Brain microvascular endothelial cell (primary cell): Measurements from ENCODE around the gene ZNF646.

Experiments
- DNase-seq: peaks from one replicate; pipeline ENCODE4 v3.0.0-alpha.2; 2020
- H3K27ac ChIP-seq: fragments of 250-450 bp; sonication (Bioruptor Pico); 2 replicates; pipeline ENCODE4 v1.5.1; 2020; ENCODE audit warnings: mild to moderate bottlenecking, moderate library complexity
- H3K27me3 ChIP-seq: fragments of 250-450 bp; sonication (Bioruptor Pico); replicated peaks from 2 replicates; pipeline ENCODE4 v1.5.1; 2020; ENCODE audit warnings: mild to moderate bottlenecking
- H3K36me3 ChIP-seq: fragments of 250-450 bp; sonication (Bioruptor Pico); replicated peaks from 2 replicates; pipeline ENCODE4 v1.5.1; 2020; ENCODE audit warnings: mild to moderate bottlenecking
- H3K4me3 ChIP-seq: 2 replicates; pipeline ENCODE4 v1.5.1; 2011; ENCODE audit warnings: low read depth, mild to moderate bottlenecking, control low read depth, low read length, moderate library complexity
- CTCF ChIP-seq: IDR thresholded peaks from 2 replicates; pipeline ENCODE4 v1.5.1; 2011; ENCODE audit warnings: low read depth, mild to moderate bottlenecking, moderate library complexity, low read length, control low read depth, inconsistent platforms; ENCODE audit errors: missing control alignments
- in situ Hi-C: cut with HindIII; loops from 2 replicates; pipeline ENCODE4 v1.10.0; 2017; ENCODE audit warnings: low sequenced_read_pairs, low pct_ligation_motif_present

Gene ZNF646

GRCh38 chr16:31087481-31087880 lies 13.3 kb downstream of the ZNF646 start:
- Histone ChIP-seq H3K36me3 (peaks cover 12% of the 10 kb centered on the region), H3K4me3 (no peak overlapping the region), H3K27ac (no peak overlapping the region), H3K27me3 (no peaks in the 10 kb centered on the region)
- no peak for TF ChIP-seq CTCF
- in situ Hi-C loops = no loop called here
- no peak for DNase-seq

- no peak overlapping the region for H3K27ac ChIP-seq
- no peaks in the 10 kb centered on the region for H3K27me3 ChIP-seq
- TF ChIP-seq CTCF = no peak
- H3K4me3 ChIP-seq = no peak overlapping the region
- in situ Hi-C loops = no loop called here
- DNase-seq = no peak
- H3K36me3 ChIP-seq = peaks cover 12% of the 10 kb centered on the region
Observed at GRCh38 chr16:31087971-31088370, 13.7 kb downstream of the ZNF646 start.

GRCh38 chr16:31088459-31089183 lies 14.4 kb downstream of the ZNF646 start, which contains the start of gene PRSS53:
Gene PRSS53 (minus strand): TSS chr16:31088943. CDS start chr16:31088809, 134 bp downstream.
- in situ Hi-C loops = no loop called here

DNA sequence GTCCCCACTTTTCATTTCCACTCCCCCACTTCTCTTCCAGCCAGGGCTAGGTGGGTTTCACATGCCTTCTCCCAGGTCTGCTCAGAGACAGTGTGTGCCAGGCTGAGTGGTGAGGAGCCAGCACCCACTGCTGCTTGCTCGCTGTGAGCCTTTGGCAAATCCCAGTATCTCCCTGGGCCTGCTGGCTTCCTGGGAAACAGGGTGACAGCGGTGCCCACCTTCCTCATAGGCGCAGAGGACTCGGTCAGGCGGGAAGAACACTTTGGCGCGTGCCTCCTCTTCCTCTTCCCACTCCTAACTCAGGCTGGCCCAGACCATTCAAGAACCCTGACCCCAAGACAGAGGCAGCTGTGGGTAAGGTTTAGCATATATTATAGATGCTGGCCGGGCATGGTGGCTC lies 15.0 kb downstream of the ZNF646 start:
- in situ Hi-C loops = no loop called here
- Histone ChIP-seq H3K27ac (no peak overlapping the region), H3K4me3 (no peak overlapping the region), H3K27me3 (no peaks in the 10 kb centered on the region), H3K36me3 (peaks cover 12% of the 10 kb centered on the region)
- DNase-seq = no peak
- no peak for TF ChIP-seq CTCF

More at GRCh38 chr16:31088459-31089183, 14.4 kb downstream of the ZNF646 start, which contains the start of gene PRSS53:
- Histone ChIP-seq H3K4me3 (no peak within 1 kb of the TSS), H3K27me3 (no peaks in the 10 kb centered on the region), H3K27ac (no peak within 1 kb of the TSS), H3K36me3 (peaks cover 12% of the 10 kb centered on the region)
- TF ChIP-seq CTCF = no peak
- no peak for DNase-seq

- no peak for TF ChIP-seq CTCF
- Histone ChIP-seq H3K27me3 (no peaks in the 10 kb centered on the region), H3K27ac (no peak overlapping the region), H3K4me3 (no peak overlapping the region), H3K36me3 (peaks cover 12% of the 10 kb centered on the region)
- peak; percentile 49 for DNase-seq
- in situ Hi-C loops = no loop called here
Observed at GRCh38 chr16:31090540-31090939, 16.3 kb downstream of the ZNF646 start.

DNA sequence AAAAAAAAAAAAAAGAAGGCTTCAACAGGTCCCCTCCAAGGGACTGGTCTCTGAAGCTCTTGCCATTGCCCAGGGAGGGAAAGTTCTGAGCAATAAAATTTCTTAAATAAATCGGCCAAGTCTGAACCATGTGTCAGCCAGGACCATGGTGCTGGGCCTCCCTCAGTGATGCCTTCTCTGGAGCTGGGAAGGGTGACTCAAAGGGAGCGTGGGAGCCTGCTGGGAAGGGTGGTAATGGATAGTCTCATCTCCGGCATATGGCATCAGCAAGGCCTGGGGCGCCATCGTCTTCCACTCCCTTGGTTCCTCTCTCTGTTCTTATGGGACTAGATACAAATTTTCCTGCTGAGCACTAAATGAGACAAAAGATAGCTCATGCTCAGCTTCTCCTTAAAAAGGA lies 18.1 kb downstream of the ZNF646 start:
- no peak for DNase-seq
- Histone ChIP-seq H3K27ac (no peak overlapping the region), H3K27me3 (no peaks in the 10 kb centered on the region), H3K36me3 (peaks cover 12% of the 10 kb centered on the region), H3K4me3 (no peak overlapping the region)
- TF ChIP-seq CTCF = no peak
- in situ Hi-C loops = no loop called here
